HCT116 (cell line): Measurements from ENCODE around the gene WDR83.

Experiments
- CTCF ChIP-seq, 3 experiments: fragments of 200-600 bp in 1 of 3; sonication (generic) in 1 of 3; IDR thresholded peaks in 2 of 3; conservative IDR thresholded peaks in 1 of 3; 2 replicates each; pipeline ENCODE4 v1.5.1; 2012 to 2017; ENCODE audit warnings: low read depth in 2 of 3, low read length in 2 of 3, antibody characterized with exemption in 1 of 3, borderline replicate concordance in 1 of 3, control low read depth in 1 of 3, mild to moderate bottlenecking in 1 of 3, mixed read lengths in 1 of 3, mixed run types in 1 of 3, moderate library complexity in 1 of 3; ENCODE audit not compliant: insufficient read depth in 1 of 3
- EZH2phosphoT487 ChIP-seq: fragments of 200-600 bp; IDR thresholded peaks from 2 replicates; pipeline ENCODE4 v1.6.1; 2018; ENCODE audit warnings: antibody characterized with exemption, borderline replicate concordance
- SP1 ChIP-seq: IDR thresholded peaks from 2 replicates; pipeline ENCODE4 v1.6.1; 2012; ENCODE audit warnings: low read depth
- YY1 ChIP-seq: IDR thresholded peaks from 2 replicates; pipeline ENCODE4 v1.6.1; 2011; ENCODE audit warnings: low read length, low read depth, moderate library complexity, mild to moderate bottlenecking; ENCODE audit not compliant: insufficient replicate concordance; ENCODE audit errors: extremely low read depth

- TF ChIP-seq CTCF (IDR thresholded peaks at IDR 0.05 in 2 of 3, conservative IDR thresholded peaks at IDR 0.05 in 1 of 3; ENCODE audit: borderline replicate concordance in 1 of 3, insufficient read depth in 1 of 3, low read depth in 2 of 3, low read length in 2 of 3) (no peak), EZH2phosphoT487 (no peak), SP1 (no peak), YY1 (no peak)
Measured at GRCh38 chr19:12656899-12657571, 9.6 kb upstream of the WDR83 start.
